Measurements from ENCODE around the gene PSD4.

GRCh38 chr2:113124984-113125855 is 48.6 kb upstream of the PSD4 start:
- TF ChIP-seq ZNF274 (IDR thresholded peaks at IDR 0.05; ENCODE audit: low read depth, low read length), result no peak
- no peak for TF ChIP-seq ZBTB33 (IDR thresholded peaks at IDR 0.05; ENCODE audit: extremely low read depth, insufficient replicate concordance, low read length)
- no peak for TF ChIP-seq CTCF (IDR thresholded peaks at IDR 0.05 in 2 of 3, conservative IDR thresholded peaks at IDR 0.05 in 1 of 3; ENCODE audit: borderline replicate concordance in 1 of 3, insufficient read depth in 1 of 3, low read depth in 2 of 3, low read length in 2 of 3)
- TF ChIP-seq POLR2AphosphoS5 (IDR thresholded peaks at IDR 0.05; ENCODE audit: low read depth, low read length), result no peak
- no peak for TF ChIP-seq POLR2A (IDR thresholded peaks at IDR 0.05; ENCODE audit: borderline replicate concordance, extremely low read depth, insufficient read depth, insufficient read length)
- TF ChIP-seq CBX3 (IDR thresholded peaks at IDR 0.05; ENCODE audit: low read depth), result no peak
- no peak for TF ChIP-seq EZH2phosphoT487 (IDR thresholded peaks at IDR 0.05; ENCODE audit: borderline replicate concordance)
- TF ChIP-seq CEBPB (IDR thresholded peaks at IDR 0.05; ENCODE audit: low read depth), result no peak
- no peak for TF ChIP-seq JUND (IDR thresholded peaks at IDR 0.05)

All from HCT116 (cell line).